Naive thymus-derived CD4-positive, alpha-beta T cell (primary cell): ENCODE measurements around the gene LGALS4. TPM values are rescaled to one million over a fixed set of nuclear protein-coding genes. Genes with fewer than 3 reads are reported as not detected.
"Not testable (repeated sequence)": the region's sequence is repeated elsewhere in the genome, so short reads cannot be mapped to it uniquely, and the experiment has no call there.

ENCODE experiments used
- ATAC-seq: fragments of 150-1000 bp; cut with Tn5 transposase; 2 replicates; pipeline ENCODE4 v1.10.0; 2021; ENCODE audit warnings: mild to moderate bottlenecking, moderate library complexity
- CTCF ChIA-PET: fragments of 350-600 bp; sonication (Branson Sonifier 250); formaldehyde crosslinking; loops from one replicate; lab custom pipeline; 2021; ENCODE audit warnings: antibody characterized with exemption; lab: Charles Lee
- POLR2A ChIA-PET: fragments of 350-600 bp; sonication (Branson Sonifier 250); formaldehyde crosslinking; loops from one replicate; lab custom pipeline; 2021; ENCODE audit warnings: antibody characterized with exemption, inconsistent platforms; lab: Charles Lee
- DNase-seq, 9 donors: peaks; one replicate each; pipeline versions ENCODE4 v3.0.0 to v3.0.0-alpha.2; 2020 to 2022; ENCODE audit warnings: mixed read lengths in 1 of 9
- H3K27ac ChIP-seq: one replicate; pipeline ENCODE4 v1.7.0; 2013; ENCODE audit warnings: mild to moderate bottlenecking, low read depth, low read length, moderate library complexity
- H3K27me3 ChIP-seq, 2 donors: one replicate each; pipeline ENCODE4 v1.7.0; 2013; ENCODE audit warnings: low read length in 2 of 2, mild to moderate bottlenecking in 2 of 2, moderate library complexity in 2 of 2; ENCODE audit not compliant: control insufficient read depth in 2 of 2, insufficient read depth in 2 of 2
- H3K36me3 ChIP-seq, 3 experiments: 1 replicate in 2 of 3; 2 replicates in 1 of 3; pipeline ENCODE4 v1.7.0; 2013; ENCODE audit warnings: low read length in 3 of 3, mild to moderate bottlenecking in 3 of 3, moderate library complexity in 1 of 3; ENCODE audit not compliant: insufficient read depth in 3 of 3, control insufficient read depth in 2 of 3
- H3K4me1 ChIP-seq, 2 donors: one replicate each; pipeline ENCODE4 v1.7.0; 2013; ENCODE audit warnings: low read length in 2 of 2, mild to moderate bottlenecking in 2 of 2, moderate library complexity in 1 of 2; ENCODE audit not compliant: control insufficient read depth in 2 of 2, insufficient read depth in 2 of 2
- H3K4me3 ChIP-seq: 2 replicates; pipeline ENCODE4 v1.7.0; 2013; ENCODE audit warnings: mild to moderate bottlenecking, low read length
- H3K9me3 ChIP-seq, 3 experiments: 1 replicate in 2 of 3; 2 replicates in 1 of 3; pipeline ENCODE4 v1.7.0; 2013; ENCODE audit warnings: low read length in 3 of 3; ENCODE audit not compliant: control insufficient read depth in 2 of 3
- H3K27ac Mint-ChIP-seq, 9 donors: one replicate each; pipeline ENCODE4 v1.8.0; 2020 to 2022; ENCODE audit warnings: mixed read lengths in 9 of 9, mild to moderate bottlenecking in 8 of 9, moderate library complexity in 5 of 9, inconsistent platforms in 2 of 9
- H3K27me3 Mint-ChIP-seq, 5 donors: one replicate each; pipeline ENCODE4 v1.8.0; 2021 to 2022; ENCODE audit warnings: mixed read lengths in 5 of 5, mild to moderate bottlenecking in 1 of 5
- H3K36me3 Mint-ChIP-seq, 5 donors: one replicate each; pipeline ENCODE4 v1.8.0; 2020 to 2022; ENCODE audit warnings: mixed read lengths in 5 of 5, mild to moderate bottlenecking in 3 of 5, inconsistent platforms in 1 of 5
- H3K4me1 Mint-ChIP-seq, 7 donors: one replicate each; pipeline ENCODE4 v1.8.0; 2020 to 2022; ENCODE audit warnings: mixed read lengths in 7 of 7, mild to moderate bottlenecking in 3 of 7, inconsistent platforms in 1 of 7
- H3K4me3 Mint-ChIP-seq, 10 donors: one replicate each; pipeline ENCODE4 v1.8.0; 2020 to 2022; ENCODE audit warnings: mild to moderate bottlenecking in 10 of 10, mixed read lengths in 10 of 10, moderate library complexity in 6 of 10, inconsistent platforms in 2 of 10
- H3K9me3 Mint-ChIP-seq, 11 donors: one replicate each; pipeline ENCODE4 v1.8.0; 2020 to 2022; ENCODE audit warnings: mixed read lengths in 11 of 11, mild to moderate bottlenecking in 4 of 11, inconsistent platforms in 1 of 11, moderate library complexity in 1 of 11
- intact Hi-C, 2 donors: fragments of 100-400 bp; cut with micrococcal nuclease; formaldehyde crosslinking; loops; one replicate each; pipeline ENCODE4 v1.15.1; 2023
- polyA plus RNA-seq, 2 donors: library from polyadenylated mRNA; unstranded; fragments of 300-500 nt; fragmentation: Illumina TruSeq; gene quantifications; one replicate each; pipeline ENCODE4 v1.2.3, GENCODE V29; 2021
- total RNA-seq, 6 experiments: library from RNA in 5 of 6; stranded (reverse) in 5 of 6; gene quantifications; 1 replicate in 5 of 6; 2 replicates in 1 of 6; pipeline ENCODE4 v1.2.3 and lab custom pipeline; 2021 to 2026

The LGALS4 gene
- total and polyA plus RNA-seq, 7 experiments from 2014 or later = 0.13 to 9.8 (median 5.0) TPM

DNA sequence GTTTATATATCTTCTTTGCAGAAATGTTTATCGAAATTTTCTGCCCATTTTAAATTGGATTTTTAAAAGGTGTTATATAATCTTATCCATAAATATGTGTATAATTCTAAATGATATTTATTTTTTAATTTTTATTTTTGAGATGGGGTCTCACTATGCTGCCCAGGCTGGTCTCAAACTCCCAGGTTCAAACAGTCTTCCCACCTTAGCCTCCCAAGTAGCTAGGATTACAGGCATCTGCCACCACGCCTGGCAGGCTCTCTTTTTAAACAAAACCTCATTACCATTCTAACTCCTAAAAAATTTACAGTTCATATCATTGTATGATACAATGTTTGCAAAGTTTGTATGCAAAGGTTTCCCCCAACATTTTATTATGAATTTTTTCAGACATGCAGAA is 16.6 kb downstream of the LGALS4 start:
- peaks cover 0 to 4% (median 0%) of the 10 kb centered on the region in 5 donors for H3K36me3 Mint-ChIP-seq
- no peak overlapping the region for H3K4me3 Mint-ChIP-seq
- no peaks in the 10 kb centered on the region for H3K9me3 ChIP-seq
- peaks cover 0 to 2% (median 0%) of the 10 kb centered on the region in 3 experiments for H3K36me3 ChIP-seq
- peaks cover 0 to 10% (median 5%) of the 10 kb centered on the region in 7 donors for H3K4me1 Mint-ChIP-seq
- no peak for DNase-seq
- no peaks in the 10 kb centered on the region for H3K9me3 Mint-ChIP-seq
- ChIA-PET CTCF (interaction anchor here (1.1 kb wide), 1 partner anchor 73 kb away, joined by 3 read pairs; no protein-coding TSS in a partner anchor), POLR2A (interaction anchor here (0.6 kb wide), 1 partner anchor 37 kb away, joined by 3 read pairs; no protein-coding TSS in a partner anchor)
- H3K4me1 ChIP-seq = no peaks in the 10 kb centered on the region
- peaks cover 0 to 10% (median 0%) of the 10 kb centered on the region in 5 donors for H3K27me3 Mint-ChIP-seq
- no peak overlapping the region for H3K27ac Mint-ChIP-seq
- H3K27ac ChIP-seq = no peak overlapping the region
- ATAC-seq = no peak
- H3K4me3 ChIP-seq = no peak overlapping the region
- no peaks in the 10 kb centered on the region for H3K27me3 ChIP-seq
- intact Hi-C loops = no loop called here

DNA sequence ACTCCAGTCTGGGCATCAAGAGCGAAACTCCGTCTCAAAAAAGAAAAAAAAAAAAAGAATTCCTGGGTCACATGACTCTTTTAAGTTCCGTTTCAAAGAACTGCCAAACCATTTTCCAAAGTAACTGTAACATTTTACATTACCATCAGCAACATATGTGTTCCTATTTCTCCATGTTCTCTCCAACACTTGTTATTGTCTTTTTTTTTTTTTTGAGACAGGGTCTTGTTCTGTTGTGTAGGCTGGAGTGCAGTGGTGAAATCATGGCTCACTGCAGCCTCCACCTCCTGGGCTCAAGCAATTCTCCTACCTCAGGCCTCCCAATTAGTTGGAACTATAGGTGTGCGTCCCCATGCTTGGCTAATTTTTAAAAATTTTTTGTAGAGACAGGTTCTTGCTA is 17.2 kb downstream of the LGALS4 start:
- Mint-ChIP-seq H3K4me1 (peaks cover 0 to 10% (median 5%) of the 10 kb centered on the region in 7 donors), H3K9me3 (no peaks in the 10 kb centered on the region), H3K4me3 (no peak overlapping the region), H3K36me3 (peaks cover 0 to 4% (median 0%) of the 10 kb centered on the region in 5 donors), H3K27me3 (peaks cover 0 to 10% (median 0%) of the 10 kb centered on the region in 5 donors), H3K27ac (no peak overlapping the region)
- H3K27me3 ChIP-seq = no peaks in the 10 kb centered on the region
- intact Hi-C loops = no loop called here
- H3K4me3 ChIP-seq = no peak overlapping the region
- DNase-seq (no peak), ATAC-seq (no peak)
- ChIA-PET POLR2A (interaction anchor here (0.6 kb wide), 1 partner anchor 37 kb away, joined by 3 read pairs; no protein-coding TSS in a partner anchor), CTCF (interaction anchor here (1.1 kb wide), 1 partner anchor 74 kb away, joined by 3 read pairs; no protein-coding TSS in a partner anchor)
- H3K27ac ChIP-seq = no peak overlapping the region
- no peaks in the 10 kb centered on the region for H3K36me3 ChIP-seq
- H3K9me3 ChIP-seq = no peaks in the 10 kb centered on the region
- no peaks in the 10 kb centered on the region for H3K4me1 ChIP-seq

DNA sequence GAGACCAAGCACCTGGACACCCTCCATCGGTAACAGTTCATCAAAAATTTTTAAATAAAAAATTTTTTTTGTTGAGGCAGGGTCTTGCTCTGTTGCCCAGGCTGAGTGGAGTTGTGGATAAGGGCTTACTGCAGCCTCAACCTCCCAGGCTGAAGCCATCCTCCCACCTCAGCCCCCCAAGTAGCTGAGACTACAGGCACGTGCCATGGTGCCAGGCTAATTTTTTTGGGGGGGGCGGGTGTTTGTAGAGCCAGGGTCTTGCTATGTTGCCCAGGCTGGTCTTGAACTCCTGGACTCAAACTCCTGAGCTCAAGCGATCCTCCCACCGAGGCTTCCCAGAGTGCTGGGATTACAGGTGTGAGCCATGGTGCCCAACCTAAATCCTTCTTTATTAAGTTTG is 19.1 kb downstream of the LGALS4 start:
- H3K4me3 ChIP-seq = no peak overlapping the region
- CTCF ChIA-PET = no interaction called here
- DNase-seq = no peak
- H3K9me3 ChIP-seq = no peaks in the 10 kb centered on the region
- H3K9me3 Mint-ChIP-seq = no peaks in the 10 kb centered on the region
- POLR2A ChIA-PET = no interaction called here
- H3K27ac Mint-ChIP-seq = no peak overlapping the region
- H3K4me3 Mint-ChIP-seq = peak overlapping the region in 7 of 10 donors; percentile 22 to 75 (median 66)
- peaks cover 0 to 10% (median 5%) of the 10 kb centered on the region in 7 donors for H3K4me1 Mint-ChIP-seq
- H3K36me3 ChIP-seq = no peaks in the 10 kb centered on the region
- no peak for ATAC-seq
- H3K27me3 ChIP-seq = no peaks in the 10 kb centered on the region
- no peaks in the 10 kb centered on the region for H3K36me3 Mint-ChIP-seq
- H3K27ac ChIP-seq = no peak overlapping the region
- H3K27me3 Mint-ChIP-seq = peaks cover 0 to 10% (median 0%) of the 10 kb centered on the region in 5 donors
- intact Hi-C loops = loop anchor here in 1 of 2 donors (2.0 kb wide), 1 partner anchor 25 kb away; no protein-coding TSS in a partner anchor
- H3K4me1 ChIP-seq = no peaks in the 10 kb centered on the region

DNA sequence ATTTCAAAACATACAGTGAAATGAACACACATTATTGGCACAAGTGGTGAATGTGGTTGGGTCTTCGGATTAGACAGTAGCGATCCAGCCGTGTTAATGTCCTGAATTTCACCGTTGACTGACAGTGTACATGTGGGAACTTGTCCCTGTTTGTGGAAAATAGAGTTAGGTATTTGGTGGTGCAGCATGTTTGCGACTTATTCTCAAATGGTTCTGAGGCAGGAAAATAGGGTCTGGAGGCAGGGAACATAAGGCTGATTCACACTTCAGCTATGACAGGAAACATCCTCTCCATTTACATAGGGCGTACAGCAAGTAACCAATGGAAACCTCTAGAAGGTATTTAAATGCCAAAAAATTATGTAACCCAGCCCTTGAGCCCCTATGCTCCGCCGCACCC is 19.6 kb downstream of the LGALS4 start:
- H3K27ac ChIP-seq = no peak overlapping the region
- ATAC-seq (no peak), DNase-seq (no peak)
- Mint-ChIP-seq H3K4me3 (peak overlapping the region; percentile 22 to 75 (median 55)), H3K27ac (peak overlapping the region in 2 of 9 donors; percentile 4 to 26), H3K4me1 (peaks cover 0 to 10% (median 5%) of the 10 kb centered on the region in 7 donors), H3K9me3 (no peaks in the 10 kb centered on the region), H3K36me3 (no peaks in the 10 kb centered on the region), H3K27me3 (peaks cover 0 to 10% (median 0%) of the 10 kb centered on the region in 5 donors)
- H3K4me3 ChIP-seq = no peak overlapping the region
- H3K27me3 ChIP-seq = no peaks in the 10 kb centered on the region
- ChIA-PET POLR2A (interaction anchor here (0.5 to 1.5 kb wide), 4 partner anchors 39 to 530 kb away, joined by 3 to 4 read pairs (median 3); partner anchors contain the start of gene ECH1), CTCF (interaction anchor here (1.0 kb wide), 1 partner anchor 19 kb away, joined by 3 read pairs; no protein-coding TSS in a partner anchor)
- intact Hi-C loops = loop anchor here in 1 of 2 donors (2.0 kb wide), 1 partner anchor 24 kb away; no protein-coding TSS in a partner anchor
- no peaks in the 10 kb centered on the region for H3K4me1 ChIP-seq
- no peaks in the 10 kb centered on the region for H3K36me3 ChIP-seq
- no peaks in the 10 kb centered on the region for H3K9me3 ChIP-seq

DNA sequence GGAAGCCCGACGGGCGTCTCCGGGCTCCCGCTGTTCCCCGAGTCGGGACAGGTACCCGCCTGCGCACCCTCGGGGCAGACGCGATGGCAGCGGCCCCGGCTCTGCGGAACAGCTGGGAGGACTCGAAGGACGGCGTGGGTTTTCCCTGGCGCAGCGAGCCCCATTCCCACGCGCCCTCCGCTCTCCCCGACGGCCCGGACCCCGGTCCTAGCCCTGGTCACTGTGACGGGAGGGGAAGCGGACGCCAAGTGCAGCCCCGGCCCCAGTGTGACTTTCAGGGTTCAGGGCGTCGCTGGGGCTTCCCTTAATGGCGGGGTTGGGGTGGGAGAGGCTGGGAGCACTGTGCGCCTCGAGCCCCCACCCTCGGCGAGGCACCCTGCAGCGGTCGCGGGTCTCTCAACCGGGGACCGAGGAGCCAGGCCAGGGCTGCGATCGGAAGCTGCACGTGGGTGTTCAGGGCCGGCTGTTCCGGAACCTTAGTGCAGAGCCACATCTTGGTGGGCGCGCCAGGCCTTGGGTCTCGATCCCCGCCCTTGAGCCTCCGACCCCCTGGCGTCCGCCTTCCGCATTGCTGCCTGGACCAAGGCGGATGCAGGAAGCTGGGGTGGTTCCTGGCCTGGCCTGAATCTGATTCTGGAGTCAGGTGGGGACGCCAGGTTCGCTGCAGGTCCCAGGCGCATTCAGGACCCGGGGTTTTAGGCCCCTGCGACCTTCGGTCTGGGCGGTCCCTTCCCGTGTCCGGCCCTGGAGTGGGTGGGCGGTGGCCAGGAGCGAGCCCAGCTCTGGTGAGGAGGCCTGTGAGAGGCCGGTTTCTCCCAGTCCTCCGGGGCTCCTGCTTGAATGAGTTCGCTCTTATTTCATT is 20.3 kb downstream of the LGALS4 start:
- Histone ChIP-seq H3K27me3 (no peaks in the 10 kb centered on the region), H3K36me3 (no peaks in the 10 kb centered on the region), H3K4me1 (no peaks in the 10 kb centered on the region), H3K4me3 (no peak overlapping the region), H3K9me3 (no peaks in the 10 kb centered on the region), H3K27ac (no peak overlapping the region)
- ChIA-PET POLR2A (interaction anchor here (0.5 to 1.5 kb wide), 4 partner anchors 39 to 529 kb away, joined by 3 to 4 read pairs (median 3); partner anchors contain the start of gene ECH1), CTCF (interaction anchor here (1.0 kb wide), 1 partner anchor 18 kb away, joined by 3 read pairs; no protein-coding TSS in a partner anchor)
- Mint-ChIP-seq H3K36me3 (no peaks in the 10 kb centered on the region), H3K27me3 (peaks cover 0 to 10% (median 0%) of the 10 kb centered on the region in 5 donors), H3K27ac (peak overlapping the region in 1 of 9 donors; percentile 26), H3K4me3 (peak overlapping the region; percentile 14 to 75 (median 55)), H3K4me1 (peaks cover 0 to 10% (median 5%) of the 10 kb centered on the region in 7 donors), H3K9me3 (no peaks in the 10 kb centered on the region)
- ATAC-seq (peak; percentile 35), DNase-seq (peak in 6 of 9 donors; percentile 5 to 35 (median 16))
- intact Hi-C loops = loop anchor here in 1 of 2 donors (2.0 kb wide), 1 partner anchor 24 kb away; no protein-coding TSS in a partner anchor

DNA sequence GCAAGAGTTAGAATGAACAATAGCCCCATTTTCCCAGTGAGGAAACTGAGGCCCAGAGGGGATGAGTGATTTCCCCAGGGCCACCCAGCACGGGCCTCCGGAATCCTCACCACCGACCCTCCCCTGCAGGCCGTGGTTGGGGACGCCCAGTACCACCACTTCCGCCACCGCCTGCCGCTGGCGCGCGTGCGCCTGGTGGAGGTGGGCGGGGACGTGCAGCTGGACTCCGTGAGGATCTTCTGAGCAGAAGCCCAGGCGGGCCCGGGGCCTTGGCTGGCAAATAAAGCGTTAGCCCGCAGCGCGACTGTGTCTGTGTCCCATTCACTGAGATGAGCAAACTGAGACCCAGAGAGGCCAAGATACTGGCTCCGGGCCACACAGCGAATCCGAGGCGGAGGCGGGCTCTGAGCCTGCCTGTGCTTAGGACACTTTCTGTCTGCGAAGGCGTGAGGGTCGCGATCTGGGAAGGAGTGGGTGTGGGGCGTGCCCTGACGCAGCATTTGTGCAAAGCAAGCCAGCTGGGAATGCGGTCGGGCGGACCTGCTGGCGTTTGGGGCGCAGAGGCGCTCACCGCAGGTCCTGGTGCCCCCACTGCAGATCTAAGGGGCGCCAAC is 21.2 kb downstream of the LGALS4 start:
- CTCF ChIA-PET, H3K4me1 ChIP-seq, DNase-seq, H3K4me3 Mint-ChIP-seq, H3K27me3 Mint-ChIP-seq, H3K27ac Mint-ChIP-seq, H3K36me3 ChIP-seq, H3K36me3 Mint-ChIP-seq, H3K9me3 ChIP-seq, H3K4me1 Mint-ChIP-seq, H3K4me3 ChIP-seq, H3K27ac ChIP-seq, H3K27me3 ChIP-seq, H3K9me3 Mint-ChIP-seq: not testable (repeated sequence)
- POLR2A ChIA-PET = interaction anchor here (1.5 kb wide), 1 partner anchor 58 kb away, joined by 4 read pairs; no protein-coding TSS in a partner anchor
- ATAC-seq = peak; percentile 93
- intact Hi-C loops = loop anchor here in 1 of 2 donors (2.0 kb wide), 1 partner anchor 23 kb away; no protein-coding TSS in a partner anchor
